GM21619 (cell line): ENCODE results near the gene INPP5A.

ENCODE experiments used
- ATAC-seq: cut with Tn5 transposase; IDR thresholded peaks from one replicate; pipeline ENCODE4 v1.9.1; 2021; ENCODE audit not compliant: unreplicated experiment

Gene INPP5A

GRCh38 chr10:132639470-132639869 lies 101.9 kb downstream of the INPP5A start:
- no peak for ATAC-seq

DNA sequence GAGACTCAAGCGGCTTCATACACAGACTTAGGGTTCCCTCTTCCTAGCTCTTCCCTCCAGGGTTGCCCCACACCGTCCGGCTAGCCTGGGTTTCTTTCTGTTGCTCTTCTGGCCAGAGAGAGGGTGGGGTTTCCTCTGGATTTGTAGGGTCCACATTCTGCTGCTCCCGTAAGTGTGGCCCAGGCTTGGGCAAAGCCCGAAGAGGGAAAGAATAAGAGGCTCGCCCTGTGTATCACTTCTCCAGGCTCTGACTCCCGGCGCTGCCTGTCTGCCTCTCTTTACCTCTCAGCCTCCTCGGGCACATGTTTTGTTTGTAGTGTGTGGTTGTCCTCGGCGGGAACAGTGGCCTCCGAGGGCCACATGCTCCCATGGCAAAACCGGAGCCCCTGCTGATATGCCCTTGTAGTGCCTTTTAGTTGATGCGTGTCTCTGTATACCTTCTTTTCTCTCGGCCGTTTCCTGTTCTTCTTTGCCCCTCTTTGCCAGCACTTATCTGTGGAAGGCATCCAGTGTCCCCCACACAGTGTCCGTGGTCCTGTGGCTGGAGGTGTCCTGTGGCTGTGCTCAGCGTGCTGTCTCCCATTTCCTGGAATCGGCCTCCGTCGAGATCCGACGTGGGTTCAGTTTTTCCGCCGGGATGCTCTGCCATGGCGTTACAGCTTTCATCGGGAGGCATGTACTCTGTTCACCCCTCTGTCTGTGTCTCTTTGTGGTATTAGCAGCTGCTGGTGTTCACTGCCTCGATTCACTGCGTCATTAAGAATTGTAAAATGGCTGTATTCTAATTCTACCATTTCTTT lies 102.9 kb downstream of the INPP5A start:
- ATAC-seq: no peak

- ATAC-seq: no peak
These were observed 103.8 kb downstream of the INPP5A start for GRCh38 chr10:132641401-132641800.

- ATAC-seq: no peak
These were observed 104.6 kb downstream of the INPP5A start for GRCh38 chr10:132641966-132642731.

GRCh38 chr10:132642732-132643008 lies 105.1 kb downstream of the INPP5A start:
- ATAC-seq: no peak

DNA sequence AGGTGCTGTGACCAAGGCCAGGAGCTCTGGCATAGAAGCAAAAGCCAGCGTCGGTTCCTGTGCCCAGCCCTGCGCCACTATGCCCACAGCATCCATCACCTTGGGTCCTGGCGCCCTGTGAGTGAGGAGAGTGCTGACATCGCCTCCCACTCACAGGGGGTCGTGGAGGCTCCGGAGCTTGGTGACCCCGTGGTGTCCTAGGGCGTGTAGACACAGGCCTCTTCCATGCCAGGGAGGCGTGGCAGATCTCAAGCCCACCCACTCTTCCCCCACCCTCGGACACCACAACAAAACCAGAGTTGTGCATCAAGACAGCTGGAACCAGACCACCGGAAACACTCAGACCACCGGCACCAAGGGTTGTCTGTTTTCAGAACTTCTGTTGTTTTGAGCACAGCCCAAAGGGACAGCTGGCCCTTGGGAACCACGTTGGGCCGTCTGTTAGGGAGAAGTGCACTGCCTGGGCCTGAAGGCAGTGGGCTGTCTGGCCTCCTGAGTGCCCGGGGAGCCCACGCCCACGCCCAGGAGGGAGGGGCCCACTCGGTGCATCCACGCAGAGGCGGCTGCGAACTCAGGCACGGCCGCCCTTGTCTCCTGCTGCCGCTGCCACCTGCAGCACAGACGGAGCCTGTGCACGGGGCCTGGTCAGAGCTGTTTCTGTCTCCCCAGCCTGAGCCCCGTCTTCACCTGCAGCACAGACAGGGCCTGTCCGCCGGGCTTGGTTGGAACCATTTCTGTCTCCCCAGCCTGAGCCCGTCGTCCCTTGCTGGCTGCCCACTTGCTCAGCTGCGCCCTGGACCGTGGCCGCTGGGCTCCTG lies 106.3 kb downstream of the INPP5A start:
- no peak for ATAC-seq

DNA sequence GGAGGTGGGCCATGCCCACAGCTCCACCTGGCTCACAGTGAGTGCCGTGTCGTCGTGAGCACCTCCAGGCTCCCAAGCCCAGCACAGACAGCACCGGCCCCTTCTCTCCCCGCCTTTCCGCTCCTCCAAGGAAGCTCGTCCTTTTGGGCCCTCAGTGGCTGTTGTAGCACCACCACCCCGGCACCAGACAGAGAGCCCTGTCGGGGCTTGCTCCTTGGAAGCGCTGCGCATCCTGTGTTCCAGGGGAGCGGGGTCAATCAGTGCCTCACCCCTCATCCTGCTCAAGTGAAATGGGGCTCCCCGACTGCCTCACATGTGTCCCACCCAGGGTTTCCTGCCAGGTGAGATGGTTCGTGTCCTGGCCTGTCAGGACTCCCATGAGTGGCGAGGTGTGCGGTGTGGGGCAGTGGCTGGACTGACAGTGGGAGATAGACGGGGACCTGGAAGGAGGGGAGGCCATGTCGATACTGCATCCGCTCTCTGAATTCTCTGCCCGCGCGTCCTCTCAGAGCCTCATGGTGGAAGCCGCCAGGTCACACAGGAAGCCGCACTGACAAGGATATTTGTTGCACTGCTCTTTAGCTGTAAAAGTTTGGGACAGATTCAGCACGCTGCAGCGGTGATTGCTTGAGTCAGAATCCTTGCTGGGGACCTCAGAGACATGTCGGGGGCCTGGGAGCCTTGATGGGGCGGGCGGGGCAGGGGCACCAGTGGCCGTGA lies 107.1 kb downstream of the INPP5A start:
- no peak for ATAC-seq

GRCh38 chr10:132645247-132645530 lies 107.6 kb downstream of the INPP5A start:
- no peak for ATAC-seq

GRCh38 chr10:132645630-132646442 lies 108.2 kb downstream of the INPP5A start:
- ATAC-seq: no peak

DNA sequence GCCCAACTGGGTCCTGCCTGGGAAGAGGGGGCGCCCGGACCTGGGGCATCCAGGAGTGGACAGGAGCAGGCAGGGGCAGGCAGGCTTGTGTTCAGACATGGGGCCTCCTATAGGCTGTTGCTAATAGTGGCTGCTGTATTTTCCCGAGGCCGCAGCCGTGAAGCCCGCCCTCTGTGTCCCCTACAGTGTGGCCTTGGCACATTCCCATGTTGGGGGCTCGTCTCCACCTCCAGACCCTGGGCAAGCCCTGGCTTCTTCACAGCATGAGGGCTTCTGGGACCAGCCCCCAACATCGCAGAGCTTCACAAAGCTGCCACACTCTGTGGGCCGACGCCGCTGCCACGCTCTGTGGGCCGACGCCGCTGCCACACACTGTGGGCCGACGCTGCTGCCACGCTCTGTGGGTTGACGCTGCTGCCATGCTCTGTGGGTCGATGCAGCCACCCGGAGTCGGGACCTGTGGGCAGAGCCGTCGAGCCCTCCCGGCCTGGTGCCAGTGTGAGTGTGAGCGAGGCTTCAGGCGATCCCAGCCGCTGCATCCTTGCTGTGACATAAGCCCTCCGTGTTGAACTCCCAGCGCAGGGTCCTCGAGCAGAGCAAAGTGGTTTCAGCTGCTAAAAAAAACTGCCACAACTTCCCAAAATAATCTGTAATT lies 109.0 kb downstream of the INPP5A start:
- ATAC-seq: no peak

DNA sequence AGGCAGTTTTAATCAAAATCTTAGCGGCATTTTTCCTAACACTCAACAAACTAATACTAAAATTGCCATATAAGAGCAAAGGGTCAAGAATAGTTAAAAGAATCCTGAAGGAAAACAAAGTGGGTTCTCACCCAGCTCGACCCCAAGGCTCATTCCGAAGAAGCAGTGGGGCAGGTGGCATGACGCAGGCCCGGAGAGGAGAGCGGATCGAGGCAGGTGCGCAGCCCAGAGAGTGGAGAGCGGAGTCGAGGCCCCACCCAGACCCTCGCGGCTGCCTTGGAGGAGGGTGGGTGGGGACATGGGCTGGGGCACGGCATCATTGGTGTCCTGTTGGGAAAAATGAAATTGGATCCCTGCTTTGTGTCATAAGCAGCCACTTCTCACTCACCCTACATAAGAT lies 109.8 kb downstream of the INPP5A start:
- no peak for ATAC-seq

- ATAC-seq: no peak
These were observed 110.7 kb downstream of the INPP5A start for GRCh38 chr10:132648072-132648850.

DNA sequence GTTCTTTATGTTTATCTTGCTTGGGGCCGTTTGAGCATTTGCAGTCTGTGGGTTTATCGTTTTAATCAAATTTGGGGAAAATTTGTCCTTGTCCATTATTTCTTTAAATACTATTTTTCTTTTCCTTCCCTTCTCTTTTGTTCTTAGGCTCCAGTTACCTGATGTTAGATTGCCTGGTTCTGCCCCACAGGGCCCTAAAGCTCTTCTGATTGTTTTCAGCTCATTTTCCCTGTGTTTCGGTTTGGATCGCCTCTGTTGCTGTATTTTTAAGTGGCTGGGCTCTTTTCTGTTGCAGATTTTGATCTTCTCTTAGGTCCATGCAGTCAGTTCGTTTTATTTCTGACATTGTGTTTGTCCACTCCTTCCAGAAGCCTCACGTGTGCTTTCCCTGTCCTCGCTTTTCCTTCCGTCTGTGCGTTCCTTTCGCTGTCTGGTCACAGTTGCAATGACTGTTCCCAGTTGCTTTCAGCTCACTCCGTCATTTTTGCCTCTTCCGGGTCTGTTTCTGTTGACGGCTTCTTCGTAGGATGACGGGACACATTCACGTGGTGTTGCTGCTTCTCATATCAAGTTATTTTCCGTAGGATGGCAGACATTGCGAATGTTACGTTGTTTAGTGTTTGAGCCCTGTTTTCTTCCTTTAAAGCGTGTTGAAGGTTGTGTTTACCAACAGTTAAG lies 111.4 kb downstream of the INPP5A start:
- ATAC-seq: no peak

DNA sequence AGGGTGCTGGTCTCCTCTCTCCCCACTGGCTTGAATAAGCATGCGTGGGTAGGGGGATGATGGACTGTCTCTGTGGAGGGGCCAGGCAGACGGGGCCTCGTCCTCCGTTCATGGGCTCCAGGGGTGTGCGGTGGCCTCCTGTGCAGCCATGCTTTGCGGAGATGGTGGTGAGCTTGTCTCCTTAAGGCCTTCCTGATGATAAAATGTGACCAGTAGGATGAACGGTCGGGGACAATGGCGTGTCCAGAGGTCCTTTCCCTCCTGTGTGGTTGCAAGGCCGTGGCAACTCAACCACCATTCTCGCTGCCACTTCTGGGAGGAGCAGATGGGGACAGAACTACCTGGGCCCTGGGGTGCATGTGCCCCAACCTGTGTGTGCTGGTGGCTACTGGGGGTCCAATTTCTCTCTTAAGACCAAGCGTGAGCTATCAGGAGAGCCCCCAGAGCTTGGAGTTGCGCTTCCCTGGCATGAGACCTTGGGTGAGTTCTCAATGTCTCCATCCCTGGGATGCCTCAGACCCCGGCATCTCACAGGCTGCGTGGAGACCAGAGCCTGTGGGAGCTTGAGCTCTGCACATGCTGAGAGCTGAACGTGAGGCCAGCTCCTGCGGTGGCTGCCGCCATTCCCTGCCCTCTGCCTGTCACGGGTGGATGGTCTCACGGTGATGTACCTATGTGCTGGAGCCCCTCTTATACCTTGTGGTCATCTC lies 112.2 kb downstream of the INPP5A start:
- no peak for ATAC-seq

DNA sequence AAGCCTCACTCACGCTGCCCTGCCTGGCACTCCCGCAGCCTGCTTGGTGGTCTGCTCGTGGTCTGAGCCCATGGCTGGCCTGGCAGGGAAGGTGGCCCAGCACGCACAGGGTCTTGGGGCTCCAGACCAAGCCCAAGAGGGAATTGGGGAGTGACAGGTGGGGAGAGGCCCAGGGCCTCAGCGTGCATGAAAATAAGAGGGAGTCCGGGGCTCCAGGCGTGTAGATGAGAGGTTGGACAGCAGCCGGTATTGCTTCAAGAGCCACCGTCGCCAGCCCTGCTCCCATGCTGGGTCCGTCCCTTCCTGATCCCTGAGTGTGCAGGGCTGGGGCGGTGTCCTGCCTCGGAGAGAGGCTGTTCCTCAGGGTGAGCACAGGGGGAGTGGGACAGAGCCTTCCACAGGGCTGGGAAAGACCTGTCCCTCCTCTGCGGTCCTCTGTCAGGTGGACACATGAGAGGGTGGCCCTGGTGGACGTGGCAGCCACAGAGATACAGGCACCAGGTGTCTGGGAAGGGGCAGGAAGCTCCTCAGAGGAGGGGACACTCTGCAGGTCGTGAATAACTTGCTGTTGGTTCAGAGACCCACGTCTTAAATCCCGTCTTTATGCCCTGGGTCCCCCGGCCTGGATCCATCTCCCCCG lies 113.1 kb downstream of the INPP5A start:
- ATAC-seq: no peak

DNA sequence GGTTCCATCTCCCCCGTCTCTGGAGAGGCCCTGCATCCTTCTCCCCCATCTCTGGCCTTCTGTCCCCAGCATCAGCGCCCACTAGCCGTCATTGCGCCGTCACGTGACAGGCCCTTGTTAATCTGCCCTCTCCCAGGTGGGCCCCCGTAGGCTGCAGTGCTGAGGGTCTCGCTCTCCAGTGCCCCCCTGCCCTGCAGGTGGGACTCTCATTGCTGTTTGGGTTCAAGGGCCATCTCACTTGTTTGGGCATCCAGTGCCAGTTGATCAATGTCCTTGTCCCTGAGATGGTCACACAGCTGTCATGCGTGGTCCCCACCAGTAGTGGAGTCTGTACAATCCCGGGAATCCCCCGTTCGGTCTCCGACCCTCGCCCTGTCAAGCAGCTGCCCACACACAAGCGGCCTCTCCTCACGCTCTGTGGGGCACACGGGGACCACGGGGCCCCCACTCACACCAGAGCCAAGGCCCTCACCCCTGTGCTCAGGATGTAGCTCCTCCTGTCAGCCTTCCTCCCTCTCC lies 114.0 kb downstream of the INPP5A start:
- ATAC-seq: no peak

- ATAC-seq: no peak
These were observed 114.9 kb downstream of the INPP5A start for GRCh38 chr10:132652446-132652845.
